Measurements from ENCODE around the gene HMG20A. TPM values are rescaled to one million over a fixed set of nuclear protein-coding genes. Genes with fewer than 3 reads are reported as not detected.

The HMG20A gene
- polyA plus RNA-seq, 10 donors: 33.2 to 65.7 (median 48.5) TPM

DNA sequence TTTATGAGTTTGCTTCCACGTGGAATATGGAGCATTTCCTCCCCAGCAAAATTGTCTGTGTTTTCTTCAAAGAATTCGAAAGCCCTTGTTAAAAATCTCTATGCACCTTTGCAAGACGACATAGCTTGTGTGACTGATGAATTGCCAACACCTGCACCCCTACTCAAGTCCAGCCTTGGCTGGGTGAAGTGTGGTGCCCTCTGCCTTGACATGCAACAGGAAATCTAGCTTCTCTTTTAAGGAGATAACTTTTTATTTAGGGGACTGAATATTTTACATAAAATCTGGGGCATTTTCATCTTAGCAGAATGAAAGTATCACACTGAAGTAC lies 647 bp downstream of the HMG20A start:
- no peak for DNase-seq

DNA sequence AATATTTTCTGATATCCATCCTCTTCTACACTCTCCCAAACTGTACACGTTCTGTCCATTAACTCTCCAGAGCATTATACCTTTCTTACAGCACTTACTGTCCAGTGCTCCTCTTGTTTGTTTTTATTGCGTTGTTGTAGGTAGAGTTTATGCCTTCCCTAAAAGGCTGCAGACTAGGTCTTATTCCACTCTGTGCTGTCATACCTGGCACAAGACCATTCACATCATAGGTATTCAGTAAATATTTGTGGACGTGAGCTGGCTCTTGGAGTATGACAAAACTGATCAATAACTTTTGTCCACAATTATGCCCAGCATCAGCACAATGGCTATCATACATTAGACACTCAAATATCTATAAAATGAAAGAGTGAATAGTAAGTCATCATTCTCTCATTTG lies 4.4 kb downstream of the HMG20A start:
- DNase-seq: no peak

- DNase-seq: no peak
Measured at GRCh38 chr15:77426377-77426776, 5.7 kb downstream of the HMG20A start.

- DNase-seq: no peak
Measured at GRCh38 chr15:77426871-77427270, 6.2 kb downstream of the HMG20A start.

- DNase-seq: no peak
Measured at GRCh38 chr15:77430213-77430612, 9.5 kb downstream of the HMG20A start.

- DNase-seq: no peak
Measured at GRCh38 chr15:77430652-77431051, 10.0 kb downstream of the HMG20A start.

DNA sequence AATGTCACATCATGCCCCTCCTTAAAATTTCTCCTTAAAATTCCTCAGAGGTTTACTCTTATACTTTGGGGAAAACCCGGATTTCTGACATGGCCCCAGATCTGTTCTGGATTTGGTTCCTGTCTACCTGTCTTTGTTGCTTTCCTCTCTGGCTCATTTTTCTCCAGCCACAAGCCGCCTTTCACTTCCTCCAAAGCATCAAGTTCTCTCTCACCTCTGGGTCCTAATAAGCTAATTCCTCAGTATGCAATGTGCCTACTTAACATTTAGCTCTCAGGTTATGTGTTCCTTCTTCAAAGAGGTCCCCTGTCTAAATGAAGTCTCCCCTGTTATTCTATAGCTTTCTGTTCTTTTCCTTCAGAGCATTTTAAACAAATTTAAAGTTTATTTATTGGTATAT lies 16.1 kb downstream of the HMG20A start:
- no peak for DNase-seq

DNA sequence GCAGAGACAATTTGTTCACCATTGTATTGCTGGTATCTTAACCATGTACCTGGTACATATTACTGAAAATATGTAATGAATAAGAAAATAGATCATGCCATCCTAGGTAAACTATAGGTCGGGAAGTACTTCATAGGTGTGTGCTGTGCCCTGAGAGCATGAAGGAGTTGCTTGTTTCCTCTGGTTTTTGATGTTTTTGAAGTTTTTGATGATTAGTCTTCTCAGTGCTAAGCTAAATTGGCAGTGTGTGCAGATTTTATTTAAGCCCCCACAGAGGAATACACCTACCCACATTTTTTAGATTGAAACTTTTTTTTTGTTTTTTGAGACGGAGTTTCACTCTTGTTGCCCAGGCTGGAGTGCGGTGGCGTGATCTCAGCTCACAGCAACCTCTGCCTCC lies 16.6 kb downstream of the HMG20A start:
- no peak for DNase-seq

- DNase-seq: peak in 1 of 3 donors; percentile 18
Measured at GRCh38 chr15:77440378-77440999, 19.8 kb downstream of the HMG20A start.

- no peak for DNase-seq
Measured at GRCh38 chr15:77446840-77447390, 26.2 kb downstream of the HMG20A start.

DNA sequence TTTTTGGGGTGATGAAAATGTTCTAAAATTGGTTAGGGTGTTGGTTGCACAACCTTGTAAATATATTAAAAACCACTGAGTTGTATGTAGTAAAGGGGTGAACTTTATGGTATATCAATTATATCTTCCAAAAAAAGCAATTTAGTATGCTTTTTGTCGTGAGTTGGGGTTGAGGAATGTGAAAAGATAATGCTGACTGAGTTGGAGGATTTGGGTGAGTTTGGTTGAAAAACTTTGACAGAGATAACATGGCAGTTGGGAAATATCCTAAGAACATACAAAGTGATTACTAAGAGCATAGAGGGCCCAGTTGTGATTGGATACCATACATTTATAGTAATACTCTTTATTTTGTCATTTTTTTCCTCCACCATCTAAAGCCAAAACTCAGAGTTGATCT lies 33.6 kb downstream of the HMG20A start:
- no peak for DNase-seq

DNA sequence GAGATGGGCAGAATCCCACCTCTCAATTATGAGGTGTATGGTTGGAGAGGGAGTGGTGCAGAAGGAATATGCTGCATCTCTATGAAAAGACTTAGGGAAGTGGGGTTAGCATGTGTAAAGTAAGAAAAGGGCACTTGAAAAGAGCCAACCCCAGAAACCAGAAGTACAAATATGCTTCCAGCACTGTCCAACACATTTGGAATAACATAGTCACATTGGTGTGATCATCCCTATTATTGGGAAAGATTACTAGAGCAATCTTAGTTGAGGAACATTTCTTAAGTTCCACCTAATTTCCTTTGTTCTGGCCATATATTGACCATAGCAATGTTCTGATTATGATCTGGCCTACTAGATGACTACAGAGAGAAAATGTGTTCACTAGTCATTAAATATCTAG lies 34.3 kb downstream of the HMG20A start:
- DNase-seq: no peak

DNA sequence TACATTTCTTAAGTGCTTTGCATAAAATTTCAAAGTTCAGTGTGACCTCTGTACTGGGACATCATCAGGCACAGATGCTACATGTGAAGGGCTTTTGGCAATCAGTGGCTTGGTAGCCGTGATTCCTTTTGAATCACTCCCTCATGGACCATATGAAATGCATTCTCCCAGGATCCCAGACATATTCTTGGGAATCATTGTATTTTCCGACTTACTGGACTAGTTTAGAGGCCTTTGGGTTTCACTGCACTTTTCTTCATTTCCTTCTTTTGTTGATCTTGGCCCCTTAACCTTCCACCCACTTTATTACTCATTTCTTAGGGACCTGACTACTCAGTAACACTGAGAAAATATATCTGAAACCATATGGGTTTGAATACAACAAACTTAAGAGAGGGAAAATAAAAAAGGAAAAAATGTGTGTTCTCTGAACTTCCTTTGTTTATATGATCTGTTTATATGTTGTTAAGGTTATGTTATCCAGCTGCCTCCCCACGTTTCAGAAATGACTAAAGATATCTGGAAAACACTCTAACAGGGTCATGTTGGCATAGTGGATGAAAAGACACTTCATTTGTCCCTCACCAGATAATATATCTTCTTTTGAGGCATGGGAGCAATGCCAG lies 35.1 kb downstream of the HMG20A start:
- peak; percentile 57 to 80 (median 58) for DNase-seq

- DNase-seq: no peak
Measured at GRCh38 chr15:77456746-77457145, 36.1 kb downstream of the HMG20A start.

DNA sequence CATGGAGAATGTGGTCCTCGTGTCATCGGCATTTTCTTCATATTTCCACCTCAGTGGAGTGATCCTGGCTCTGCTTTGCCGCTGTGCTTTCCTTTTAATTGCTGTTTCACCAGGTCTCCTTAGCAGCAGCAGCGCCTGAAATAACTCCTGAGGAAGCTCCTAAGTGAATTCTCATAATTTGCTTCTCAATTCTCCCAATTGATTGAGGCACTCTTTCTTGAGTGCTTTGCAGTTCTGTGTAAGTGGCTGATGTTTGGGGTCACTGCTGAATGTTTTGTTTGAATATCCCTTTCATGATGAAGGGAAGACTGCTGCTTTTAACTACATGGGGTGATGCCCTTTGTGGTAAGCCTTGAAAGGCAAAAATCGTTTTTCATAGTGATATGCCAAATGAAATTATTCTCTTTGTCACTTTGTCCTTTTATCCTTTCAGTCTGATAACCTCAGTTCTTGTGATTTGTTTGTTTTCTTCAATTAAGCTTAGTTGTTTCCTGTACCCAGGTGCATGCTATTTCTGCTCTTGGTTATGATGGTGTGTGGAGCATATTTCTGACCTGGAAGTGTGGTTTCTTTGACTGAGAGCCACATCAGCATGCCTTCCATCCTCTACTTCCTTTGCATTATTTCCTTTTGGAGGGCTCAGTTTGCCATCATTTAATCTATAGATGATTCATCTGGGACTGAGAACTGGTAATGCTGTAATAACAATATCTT lies 36.7 kb downstream of the HMG20A start:
- no peak for DNase-seq

DNA sequence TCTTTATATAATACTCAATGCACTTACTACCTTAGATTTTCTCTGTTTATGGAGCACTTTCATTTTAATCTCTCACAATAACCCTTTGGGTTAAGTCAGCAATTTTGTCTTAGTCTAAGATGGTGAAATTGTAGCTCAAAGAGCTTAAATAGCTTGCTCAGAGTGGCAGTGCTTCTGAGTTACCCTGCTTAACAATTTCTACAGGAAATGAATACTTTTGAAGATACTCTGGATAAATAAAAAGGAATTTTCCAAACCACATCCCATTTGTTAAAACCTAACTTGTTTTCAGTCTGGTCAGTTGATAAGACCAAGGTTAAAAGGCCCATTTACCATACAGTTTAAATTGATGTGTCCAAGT lies 37.2 kb downstream of the HMG20A start:
- no peak for DNase-seq

DNA sequence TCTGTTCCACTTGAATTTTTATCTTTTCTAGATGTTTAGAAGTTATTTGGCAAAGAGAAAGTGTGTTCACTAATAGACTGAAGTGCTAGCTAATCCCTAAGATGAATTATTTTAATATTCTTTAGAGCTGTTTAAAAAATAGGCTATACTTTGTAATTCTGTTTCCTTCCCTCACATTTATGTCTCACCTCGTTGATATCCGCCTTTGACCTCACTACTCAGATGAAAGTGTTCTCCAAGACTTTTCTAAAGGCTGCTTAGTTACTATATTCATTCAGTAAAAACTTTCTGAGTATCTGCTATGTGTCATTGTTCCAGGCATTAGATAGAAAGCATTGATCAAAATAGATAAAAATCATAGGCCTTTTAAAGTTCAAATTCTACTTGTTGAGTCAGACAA lies 38.3 kb downstream of the HMG20A start:
- no peak for DNase-seq

GRCh38 chr15:77461486-77461885 lies 40.8 kb downstream of the HMG20A start:
- DNase-seq: peak in 1 of 3 donors; percentile 41

DNA sequence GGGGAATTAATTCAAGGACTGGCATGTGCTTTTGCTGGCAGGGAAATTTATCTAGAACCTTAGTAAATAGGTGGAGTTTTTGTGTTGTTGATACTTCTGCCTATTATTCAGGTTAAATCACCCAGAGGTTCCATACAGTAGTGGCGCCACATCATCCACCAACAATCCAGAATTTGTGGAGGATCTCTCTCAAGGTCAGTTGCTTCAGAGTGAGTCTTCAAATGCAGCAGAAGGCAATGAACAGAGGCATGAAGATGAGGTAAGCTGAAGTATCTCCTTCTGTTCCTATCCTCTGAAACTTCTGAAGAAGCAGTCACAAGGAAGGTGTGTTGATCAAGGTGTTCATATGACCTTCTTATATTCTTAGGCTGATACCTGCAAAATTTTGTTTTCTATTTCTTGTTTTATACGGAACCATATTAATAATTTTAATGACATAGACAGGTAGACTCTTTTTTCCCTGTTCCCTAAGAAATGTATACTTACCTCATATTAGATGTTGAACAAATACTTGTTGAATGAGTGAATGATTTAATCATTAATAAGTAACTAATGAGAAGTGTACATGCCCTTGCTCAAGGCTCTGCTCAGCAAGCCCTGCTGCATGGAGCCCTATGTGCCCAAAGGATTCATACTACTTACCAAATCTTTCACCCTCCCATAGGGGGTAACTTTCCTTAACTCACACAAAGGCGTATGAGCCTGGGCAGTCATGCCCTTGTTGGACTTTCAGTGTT lies 43.6 kb downstream of the HMG20A start:
- no peak for DNase-seq

DNA sequence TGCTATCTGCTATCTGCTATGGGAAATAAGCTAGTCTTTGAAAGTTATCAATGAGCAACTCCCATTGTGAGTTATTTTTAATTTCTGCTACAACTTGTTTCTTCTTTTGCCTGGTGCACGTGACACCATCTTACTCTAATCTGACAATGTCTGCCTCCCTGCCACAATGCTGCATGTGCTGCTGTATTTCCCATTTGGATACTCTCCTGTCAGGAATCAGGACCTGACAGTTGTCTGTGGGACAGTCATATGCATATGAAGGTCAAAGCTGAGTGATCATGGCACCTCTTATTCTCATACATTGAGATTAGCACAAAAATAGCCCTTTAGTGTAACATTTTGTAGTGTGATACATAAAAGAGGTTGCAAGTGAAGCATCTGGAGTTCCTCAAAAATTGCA lies 45.8 kb downstream of the HMG20A start:
- no peak for DNase-seq

- no peak for DNase-seq
Measured at GRCh38 chr15:77468896-77469295, 48.2 kb downstream of the HMG20A start.

DNA sequence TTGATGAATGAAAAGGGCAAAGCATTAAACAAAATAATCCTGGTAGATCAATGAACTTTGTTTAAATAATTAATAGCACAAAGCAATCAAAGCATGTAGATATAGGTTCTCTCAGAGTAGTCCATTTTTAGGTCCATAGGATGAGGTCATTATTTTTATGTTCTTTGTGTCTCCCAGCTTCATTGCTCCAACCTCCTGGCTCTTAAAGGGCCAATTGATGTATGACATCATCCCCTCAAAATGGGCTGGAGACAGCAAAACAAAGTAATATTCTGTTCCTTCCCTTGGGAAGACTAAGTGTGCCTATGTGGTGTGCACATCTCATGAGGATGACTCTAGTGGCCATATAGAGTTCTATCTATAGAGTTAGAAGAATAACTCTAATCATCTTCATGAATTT lies 49.5 kb downstream of the HMG20A start:
- DNase-seq: no peak

DNA sequence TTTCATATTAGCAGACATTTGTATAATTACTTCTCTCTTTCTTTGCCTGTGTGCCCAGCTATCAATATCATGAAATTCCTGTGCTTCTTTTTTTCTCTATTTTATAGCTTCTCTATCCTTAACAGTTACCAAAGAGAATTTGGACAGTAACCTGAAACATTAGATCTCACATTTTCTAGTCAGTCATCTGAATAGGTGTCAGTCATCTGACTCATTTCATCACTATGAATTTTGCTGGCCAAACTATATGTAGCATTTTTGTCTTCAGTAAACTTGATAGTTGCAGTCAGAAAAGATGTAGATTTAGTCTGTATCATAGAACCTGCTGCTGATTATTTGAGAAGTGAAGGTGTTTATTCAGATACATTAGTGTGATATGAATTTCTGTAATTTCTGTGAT lies 52.6 kb downstream of the HMG20A start:
- no peak for DNase-seq

Measured in muscle of back (tissue), 11 donors.